NCI-H1092 treated with DMSO at 0.1 percent for 48 hours (cell line): ENCODE data around the gene MNS1.
A peak's percentile ranks its signal among the peaks of the same experiment; 100 is the strongest.
"Not testable (repeated sequence)": the region's sequence is repeated elsewhere in the genome, so short reads cannot be mapped to it uniquely, and the experiment has no call there.

Experiments used
- DNase-seq: peaks from one replicate; lab custom pipeline; 2025; lab: John Stamatoyannopoulos, UW

MNS1 gene

GRCh38 chr15:56464893-56465520 lies at the start of gene MNS1:
TSS of gene MNS1 (minus strand) at chr15:56465137. CDS start at chr15:56464972, 165 bp downstream.
- peak; percentile 90 for DNase-seq

- peak; percentile 60 for DNase-seq
Observed at GRCh38 chr15:56496635-56497034, 31.7 kb upstream of the MNS1 start.

- no peak for DNase-seq
Observed at GRCh38 chr15:56495533-56495932, 30.6 kb upstream of the MNS1 start.

GRCh38 chr15:56495053-56495452 lies 30.1 kb upstream of the MNS1 start:
- no peak for DNase-seq

- DNase-seq, result no peak
Observed at GRCh38 chr15:56492791-56493555, 28.0 kb upstream of the MNS1 start.

- no peak for DNase-seq
Observed at GRCh38 chr15:56492236-56492635, 27.3 kb upstream of the MNS1 start.

GRCh38 chr15:56491110-56491722 lies 26.3 kb upstream of the MNS1 start:
- DNase-seq, result peak; percentile 25

GRCh38 chr15:56490461-56490860 lies 25.5 kb upstream of the MNS1 start:
- DNase-seq, result no peak

GRCh38 chr15:56486206-56486605 lies 21.3 kb upstream of the MNS1 start:
- not testable (repeated sequence) for DNase-seq

GRCh38 chr15:56485426-56485825 lies 20.5 kb upstream of the MNS1 start:
- not testable (repeated sequence) for DNase-seq

- DNase-seq, result no peak
Observed at GRCh38 chr15:56484287-56484686, 19.4 kb upstream of the MNS1 start.

- no peak for DNase-seq
Observed at GRCh38 chr15:56475351-56475750, 10.4 kb upstream of the MNS1 start.

GRCh38 chr15:56473017-56473416 lies 8.1 kb upstream of the MNS1 start:
- no peak for DNase-seq

- DNase-seq, result no peak
Observed at GRCh38 chr15:56472278-56472677, 7.3 kb upstream of the MNS1 start.

- DNase-seq, result no peak
Observed at GRCh38 chr15:56471440-56472069, 6.6 kb upstream of the MNS1 start.

GRCh38 chr15:56469483-56469882 lies 4.5 kb upstream of the MNS1 start:
- no peak for DNase-seq

- DNase-seq, result no peak
Observed at GRCh38 chr15:56468401-56468800, 3.5 kb upstream of the MNS1 start.

- DNase-seq, result no peak
Observed at GRCh38 chr15:56467616-56468015, 2.7 kb upstream of the MNS1 start.

GRCh38 chr15:56460947-56461346 lies 4.0 kb downstream of the MNS1 start:
- no peak for DNase-seq

GRCh38 chr15:56460071-56460470 lies 4.9 kb downstream of the MNS1 start:
- DNase-seq, result no peak

GRCh38 chr15:56459096-56459495 lies 5.8 kb downstream of the MNS1 start:
- DNase-seq, result no peak

- DNase-seq, result no peak
Observed at GRCh38 chr15:56456229-56456628, 8.7 kb downstream of the MNS1 start.

- DNase-seq, result no peak
Observed at GRCh38 chr15:56454836-56455235, 10.1 kb downstream of the MNS1 start.
